HG02973 (cell line): ENCODE measurements around the gene ZBTB7B.

Experiments used
- ATAC-seq: cut with Tn5 transposase; IDR thresholded peaks from one replicate; pipeline ENCODE4 v1.9.1; 2021; ENCODE audit warnings: moderate library complexity; ENCODE audit not compliant: unreplicated experiment

ZBTB7B gene

DNA sequence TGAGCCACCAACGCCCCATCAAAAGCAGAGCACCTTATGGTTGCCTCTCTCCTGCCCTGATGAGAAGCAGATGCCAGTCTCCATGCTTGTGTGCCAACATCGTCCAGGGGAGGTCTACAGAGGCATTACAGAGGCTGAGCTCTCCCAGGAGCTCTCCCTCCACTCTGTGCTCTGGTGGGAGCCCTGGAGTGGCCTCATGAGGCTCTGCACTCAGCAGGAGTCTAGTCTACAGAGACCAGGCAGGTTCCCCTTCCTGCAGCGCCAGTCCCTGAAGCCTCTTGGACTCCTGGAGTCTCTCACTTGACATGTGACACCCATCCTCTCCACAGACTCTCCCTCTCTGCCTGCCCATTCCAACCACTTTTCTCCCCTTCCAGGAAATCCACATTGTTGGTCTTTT lies 34.4 kb downstream of the ZBTB7B start:
- no peak for ATAC-seq

DNA sequence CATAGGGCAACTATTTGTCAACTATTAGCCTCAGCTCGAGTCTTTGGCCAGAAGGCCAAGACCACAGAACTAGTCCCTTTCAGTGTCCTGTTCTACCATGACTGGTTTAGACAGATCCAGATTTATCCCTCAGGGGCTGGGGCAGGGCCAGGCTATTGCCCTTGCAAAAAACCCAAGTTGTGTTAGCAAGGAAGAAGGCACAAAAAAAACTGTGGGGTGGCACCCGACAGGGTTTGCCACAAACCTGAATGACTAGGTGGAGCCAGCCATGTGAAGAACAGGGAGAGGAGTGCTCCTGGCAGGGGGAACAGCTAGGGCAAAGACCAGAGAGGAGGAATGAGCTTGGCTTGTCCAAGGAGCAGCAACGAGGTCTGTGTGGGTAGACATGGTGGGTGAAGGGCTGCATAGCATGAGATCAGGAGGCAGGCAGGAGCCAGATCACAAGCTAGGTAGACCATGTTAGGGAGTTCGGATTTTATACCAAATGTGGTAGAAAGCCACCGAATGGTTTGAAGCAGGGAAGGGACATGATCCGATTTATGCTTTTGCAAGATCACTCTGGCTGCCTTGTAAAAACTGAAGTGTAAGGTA lies 35.3 kb downstream of the ZBTB7B start:
- no peak for ATAC-seq

DNA sequence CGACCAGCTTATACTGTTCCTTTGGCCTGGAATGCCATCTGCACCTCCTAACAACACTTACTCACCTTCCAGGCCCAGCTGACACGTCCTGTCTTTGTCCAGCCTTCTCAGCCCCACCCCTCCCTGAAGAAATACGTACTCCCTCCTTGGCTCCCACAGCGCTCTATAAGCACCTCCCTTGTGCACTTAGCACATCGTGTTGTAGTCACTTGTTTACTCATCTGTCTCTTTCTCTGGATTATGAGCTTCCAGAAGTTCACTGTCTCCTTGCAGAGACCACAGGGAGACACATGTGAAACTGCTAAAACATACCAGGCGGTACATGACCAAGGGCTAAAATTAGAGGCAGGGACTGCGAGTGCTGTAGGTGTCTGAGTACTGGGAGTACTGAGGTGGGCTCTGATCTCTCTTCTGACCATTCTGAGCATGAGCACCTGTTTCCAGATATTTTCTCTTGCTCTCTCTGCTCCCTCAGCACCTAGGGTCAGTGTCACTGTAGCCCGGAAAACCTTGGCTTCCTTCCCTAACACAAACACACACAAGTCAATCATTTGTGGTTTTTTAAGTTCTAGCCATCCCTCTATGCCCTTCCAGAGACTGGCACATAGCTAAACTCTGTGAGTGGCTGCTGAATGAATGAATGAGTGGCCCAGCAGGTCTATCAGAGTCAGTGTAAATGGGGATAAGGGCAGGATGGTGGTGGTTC lies 36.2 kb downstream of the ZBTB7B start:
- no peak for ATAC-seq

DNA sequence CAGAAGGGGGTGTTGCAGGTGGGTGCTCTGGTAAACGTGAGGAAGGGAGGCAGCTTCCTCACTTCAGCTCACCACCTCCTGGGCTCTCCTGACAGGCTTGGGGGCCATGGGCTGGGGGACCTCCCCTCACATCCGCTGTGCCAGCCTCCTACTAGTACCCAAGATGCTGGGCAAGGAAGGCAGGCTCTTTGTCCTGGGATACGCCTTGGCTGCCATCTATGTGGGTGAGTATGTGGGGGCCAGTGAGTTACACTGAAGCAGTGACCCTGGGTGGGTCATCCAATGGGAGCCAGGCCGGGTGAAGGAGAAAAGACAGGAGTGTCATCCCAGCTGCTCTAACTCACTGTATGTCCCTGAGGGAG lies 36.7 kb downstream of the ZBTB7B start:
- no peak for ATAC-seq

DNA sequence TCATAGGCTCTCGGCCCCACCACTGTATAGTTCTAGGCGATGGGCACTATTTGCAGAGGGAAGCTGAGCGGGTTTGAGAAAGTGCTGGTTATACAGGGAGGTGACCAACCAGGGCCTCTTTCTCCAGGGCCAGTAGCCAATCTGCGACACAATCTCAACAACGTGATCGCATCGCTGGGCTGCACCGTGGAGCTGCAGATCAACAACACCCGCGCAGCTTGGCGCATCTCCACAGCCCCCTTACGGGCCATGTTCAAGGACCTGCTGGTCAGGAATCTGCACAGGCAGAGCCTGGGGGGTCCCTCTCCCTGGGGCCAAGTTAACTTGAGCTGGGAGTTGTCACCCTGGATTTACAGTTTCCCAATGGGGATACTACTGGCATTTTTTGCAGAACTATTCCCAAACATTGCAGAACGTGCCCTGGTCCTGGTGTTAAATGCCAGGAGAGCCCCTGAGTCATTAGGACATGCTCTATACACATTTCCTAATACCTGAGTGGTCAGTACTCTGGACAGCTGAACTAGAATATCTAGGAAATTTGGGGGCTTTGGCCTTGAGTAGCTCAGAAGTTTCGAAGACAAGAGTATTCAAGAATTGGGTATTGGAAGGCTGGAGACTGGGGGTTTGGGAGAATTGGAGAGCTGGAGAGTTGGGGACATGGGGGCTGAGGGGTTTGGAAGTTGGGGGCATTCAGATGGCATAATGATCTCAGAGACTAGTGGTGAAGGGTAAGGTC lies 37.9 kb downstream of the ZBTB7B start:
- ATAC-seq = no peak

DNA sequence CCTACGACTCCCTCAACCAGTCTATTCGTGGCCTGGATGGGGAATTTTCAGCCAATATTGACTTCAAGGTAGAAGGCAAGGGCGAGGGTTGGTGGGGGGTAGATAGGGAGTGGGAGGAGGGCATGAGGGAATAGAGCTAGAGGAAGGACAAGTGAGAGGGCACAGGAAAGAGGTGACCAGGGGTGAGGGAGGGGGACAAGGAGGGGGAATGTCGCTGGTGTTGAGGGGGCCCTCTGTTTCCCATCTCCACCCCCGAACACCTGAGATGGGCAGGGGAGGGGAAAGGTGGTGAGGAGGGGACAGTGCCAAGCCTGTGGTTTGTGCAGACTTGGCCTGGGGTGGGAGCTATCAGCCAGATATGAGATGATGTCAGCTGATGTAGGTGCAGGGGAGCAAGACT lies 40.2 kb downstream of the ZBTB7B start:
- ATAC-seq = no peak

DNA sequence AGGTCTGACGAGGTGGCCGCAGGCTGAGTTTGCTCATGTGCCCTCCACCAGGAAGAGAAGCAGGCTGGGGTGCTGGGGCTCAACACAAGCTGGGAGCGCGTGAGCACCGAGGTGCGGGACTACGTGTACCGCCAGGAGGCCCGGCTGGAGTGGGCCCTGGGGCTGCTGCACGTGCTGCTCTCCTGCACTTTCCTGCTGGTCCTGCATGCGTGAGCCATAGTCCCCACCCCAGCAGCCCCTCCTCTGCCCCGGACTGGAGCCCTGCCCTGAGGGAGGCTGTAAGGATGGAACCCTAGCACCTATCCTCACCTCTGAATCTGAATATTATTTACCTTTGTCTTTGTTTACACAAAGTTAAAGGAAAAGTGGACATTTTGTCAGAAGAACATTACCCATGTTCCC lies 40.7 kb downstream of the ZBTB7B start:
- no peak for ATAC-seq

DNA sequence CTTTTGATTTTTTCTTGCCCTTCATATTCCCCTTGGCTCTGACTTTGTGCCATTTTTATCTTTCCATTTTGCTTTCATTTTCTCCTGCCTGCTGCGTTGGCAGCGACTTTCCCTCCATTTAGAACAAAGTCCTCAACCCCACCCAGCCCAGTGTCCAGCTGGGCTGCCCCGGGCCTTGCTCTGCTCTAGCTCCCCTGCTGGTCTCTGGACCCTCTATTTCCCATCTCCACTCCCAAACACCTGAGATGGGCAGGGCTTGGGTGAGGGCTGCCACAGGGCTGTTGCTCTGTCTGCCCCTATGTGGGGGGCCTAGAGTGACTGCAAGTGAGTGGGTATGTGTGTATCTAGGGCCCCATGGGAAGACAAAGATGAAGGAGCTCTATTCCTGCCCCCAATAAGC lies 41.2 kb downstream of the ZBTB7B start:
- ATAC-seq = no peak

DNA sequence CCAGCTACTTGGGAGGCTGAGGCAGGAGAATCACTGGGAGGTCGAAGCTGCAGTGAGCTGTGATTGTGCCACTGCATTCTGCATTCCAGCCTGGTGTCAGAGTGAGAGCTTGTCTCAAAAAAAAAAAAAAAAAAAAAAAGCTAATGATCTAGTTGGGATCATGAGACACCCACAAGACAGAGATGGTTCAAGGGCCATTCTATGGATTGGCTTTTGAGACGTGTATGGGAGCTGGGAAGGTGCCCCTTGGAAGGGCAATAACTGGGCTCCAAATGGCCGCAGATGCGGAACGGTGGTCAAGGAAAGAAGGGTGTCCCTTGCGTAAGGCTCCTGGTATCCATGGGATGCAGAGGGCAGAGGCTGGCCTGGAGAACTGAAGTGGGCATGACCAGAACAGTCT lies 41.8 kb downstream of the ZBTB7B start:
- no peak for ATAC-seq

DNA sequence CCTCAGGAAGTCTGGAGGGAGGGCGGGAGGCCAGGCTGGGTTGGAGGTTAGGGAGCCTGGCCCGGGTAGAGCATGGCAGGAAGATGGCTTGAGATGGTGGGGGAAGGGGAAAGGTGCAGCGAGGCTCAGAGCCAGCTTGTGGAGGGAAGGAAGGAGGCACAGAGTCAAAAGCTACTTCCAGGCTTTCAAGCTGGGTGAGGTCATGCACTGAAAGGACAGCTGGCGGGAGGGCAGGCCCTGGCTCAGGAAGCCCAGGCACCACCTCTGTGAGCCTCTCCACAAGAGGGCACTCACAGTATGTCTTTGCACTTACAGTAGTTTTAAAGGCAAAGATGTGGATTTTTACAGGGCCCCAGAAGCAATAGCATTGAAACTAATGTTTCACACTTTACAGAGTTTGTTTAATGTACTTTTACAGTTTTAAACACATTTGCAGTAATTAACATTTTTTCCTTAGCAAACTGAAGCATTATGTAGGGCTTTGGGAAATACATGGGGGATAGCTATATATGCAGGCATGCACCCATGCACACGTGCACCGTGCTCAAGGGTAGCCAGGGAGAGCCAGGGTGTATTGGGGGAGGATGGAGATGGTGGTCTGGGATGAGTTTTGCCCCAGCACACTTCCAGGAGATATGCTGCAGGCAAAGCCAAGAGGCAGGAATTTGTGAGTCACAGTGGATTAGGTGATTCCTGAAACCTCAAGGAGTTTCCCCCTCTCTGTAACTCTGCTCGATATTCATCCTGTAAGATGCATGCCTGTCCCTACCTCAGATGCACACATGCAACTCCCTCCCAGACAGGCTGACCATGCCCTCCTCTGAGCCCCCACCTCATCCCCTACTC lies 42.4 kb downstream of the ZBTB7B start:
- no peak for ATAC-seq

DNA sequence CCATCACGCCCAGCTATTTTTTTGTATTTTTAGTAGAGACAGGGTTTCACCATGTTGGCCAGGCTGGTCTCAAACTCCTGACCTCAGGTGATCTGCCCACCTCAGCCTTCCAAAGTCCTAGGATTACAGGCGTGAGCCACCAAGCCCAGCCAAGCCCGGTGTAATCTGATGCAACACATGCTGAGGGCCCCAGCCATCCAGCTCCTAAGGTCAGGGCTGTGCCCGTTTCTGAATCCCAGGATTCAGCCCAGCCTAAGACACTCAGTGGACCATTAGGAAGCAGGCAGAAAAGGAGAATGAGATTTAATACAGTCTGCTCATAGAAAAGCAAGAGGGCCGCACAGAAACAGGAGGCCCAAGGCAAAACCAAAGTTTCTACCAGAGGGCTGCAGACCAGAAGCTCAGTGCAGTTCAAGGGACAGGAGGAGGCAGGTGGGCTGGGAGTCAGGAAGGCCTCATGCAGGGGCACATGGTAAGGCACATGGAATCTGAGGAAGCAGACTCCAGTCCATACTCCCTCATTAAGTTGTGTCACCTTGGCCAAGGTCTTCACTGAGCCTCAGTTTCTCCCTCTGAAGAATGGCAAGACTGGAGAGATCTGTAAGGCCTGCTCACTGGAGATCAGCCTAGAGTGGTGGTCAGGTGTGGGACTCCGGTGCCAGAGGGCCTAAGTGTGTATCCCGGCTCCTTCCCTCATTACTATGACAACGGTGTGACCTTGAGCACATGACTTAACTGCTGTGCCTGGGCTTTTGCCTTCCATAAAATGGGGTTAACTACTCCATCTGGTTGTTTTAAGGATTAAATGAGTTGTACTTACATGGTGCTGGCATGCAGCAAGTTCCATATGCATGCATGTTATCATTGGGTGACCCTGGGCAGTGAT lies 46.1 kb downstream of the ZBTB7B start:
- no peak for ATAC-seq

DNA sequence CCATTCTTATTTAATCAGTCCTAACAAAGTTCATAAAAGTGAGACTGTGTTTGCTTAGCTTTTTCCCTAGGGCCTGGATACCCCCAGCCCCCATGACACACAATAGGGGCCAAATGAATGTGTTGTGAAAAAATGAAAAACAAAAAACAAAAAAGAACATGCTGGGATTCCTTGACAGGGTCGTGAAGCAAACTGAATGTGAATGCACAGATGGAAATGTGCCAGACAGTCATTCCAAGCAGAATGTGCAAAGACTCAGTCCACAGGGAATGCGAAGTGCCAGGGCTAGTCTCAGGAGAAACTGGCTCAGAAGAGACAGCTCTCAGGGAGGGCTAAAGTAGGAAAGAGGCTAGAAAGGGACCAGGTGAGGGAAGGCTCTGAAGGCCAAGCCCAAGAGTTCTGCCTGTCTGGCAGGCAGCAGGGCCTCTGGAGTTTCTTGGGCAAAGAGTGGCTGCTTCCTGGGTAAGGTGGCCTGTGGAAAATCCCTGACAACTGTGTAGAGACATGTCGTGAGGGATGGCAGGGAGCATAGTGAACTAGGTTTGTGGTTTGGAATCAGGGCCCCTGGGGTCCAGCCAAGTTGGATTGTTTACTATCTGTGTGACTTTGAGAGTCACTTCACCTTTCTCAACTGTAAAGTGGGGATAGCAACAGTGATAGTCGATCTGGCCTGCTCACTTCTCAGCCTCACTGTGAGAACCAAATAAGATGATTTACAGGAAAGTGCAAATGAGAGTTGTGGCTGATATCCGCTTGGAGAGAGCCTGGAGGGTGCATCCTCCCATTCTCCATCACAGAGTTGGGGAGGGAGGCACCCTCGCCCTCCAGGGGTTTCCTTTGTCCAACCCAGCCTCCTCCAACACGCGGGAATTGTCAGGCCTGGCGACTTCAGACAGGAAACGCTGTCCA lies 47.3 kb downstream of the ZBTB7B start:
- no peak for ATAC-seq

DNA sequence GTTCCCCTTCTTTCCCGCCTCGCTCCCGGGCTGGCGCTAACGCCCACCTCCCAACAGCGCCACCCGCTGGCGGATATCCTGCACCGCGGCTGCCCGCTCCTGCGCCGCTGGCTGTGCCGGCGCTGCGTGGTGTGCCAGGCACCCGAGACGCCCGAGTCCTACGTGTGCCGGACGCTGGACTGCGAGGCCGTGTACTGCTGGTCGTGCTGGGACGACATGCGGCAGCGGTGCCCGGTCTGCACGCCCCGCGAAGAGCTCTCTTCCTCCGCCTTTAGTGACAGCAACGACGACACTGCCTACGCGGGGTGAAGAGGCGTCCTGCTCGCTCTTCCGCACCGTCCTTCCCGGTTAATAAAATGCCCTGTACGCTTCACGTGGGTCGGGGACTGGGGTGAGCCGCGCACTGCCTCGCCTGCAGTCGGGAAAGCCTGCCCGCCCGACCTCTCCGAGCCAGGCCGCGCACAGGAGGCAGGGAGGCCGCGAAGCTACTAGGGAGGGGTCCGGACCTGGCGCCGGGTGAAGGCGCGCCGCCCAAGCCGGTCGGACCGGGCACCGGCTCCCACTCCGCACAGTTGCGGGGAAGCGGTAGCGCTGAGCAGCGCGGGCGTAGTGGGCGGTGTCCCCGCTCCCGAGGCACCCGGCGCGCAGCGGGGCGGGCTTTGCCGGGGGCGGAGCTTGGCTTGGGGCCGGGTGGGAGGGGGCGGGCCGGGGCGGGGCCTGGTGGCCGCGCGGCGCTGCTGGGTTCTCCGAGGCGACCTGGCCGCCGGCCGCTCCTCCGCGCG lies 48.1 kb downstream of the ZBTB7B start, which contains the start of gene ADAM15:
Gene ADAM15, plus strand, starts transcription at position 757 of the 782 bp plus-strand sequence. CDS start 71 bp downstream, outside the sequence.
- peak; percentile 55 for ATAC-seq

DNA sequence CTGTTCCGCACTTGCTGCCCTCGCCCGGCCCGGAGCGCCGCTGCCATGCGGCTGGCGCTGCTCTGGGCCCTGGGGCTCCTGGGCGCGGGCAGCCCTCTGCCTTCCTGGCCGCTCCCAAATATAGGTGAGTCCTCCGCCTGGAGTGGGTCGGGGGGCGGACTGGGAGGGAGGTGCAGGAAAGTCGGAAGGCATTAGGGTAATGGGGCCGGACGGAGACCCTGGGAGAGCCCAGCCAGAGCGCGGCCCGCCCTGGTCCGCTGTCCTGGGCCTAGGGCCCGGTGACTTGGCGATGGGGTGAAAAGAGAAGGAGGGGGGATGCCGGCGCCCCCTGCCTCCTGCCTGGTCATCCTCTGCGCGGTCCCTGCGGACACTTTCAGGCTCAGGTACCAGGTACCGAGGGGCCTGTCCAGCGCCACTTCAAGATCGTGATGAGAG lies 48.8 kb downstream of the ZBTB7B start:
- ATAC-seq = peak; percentile 13

DNA sequence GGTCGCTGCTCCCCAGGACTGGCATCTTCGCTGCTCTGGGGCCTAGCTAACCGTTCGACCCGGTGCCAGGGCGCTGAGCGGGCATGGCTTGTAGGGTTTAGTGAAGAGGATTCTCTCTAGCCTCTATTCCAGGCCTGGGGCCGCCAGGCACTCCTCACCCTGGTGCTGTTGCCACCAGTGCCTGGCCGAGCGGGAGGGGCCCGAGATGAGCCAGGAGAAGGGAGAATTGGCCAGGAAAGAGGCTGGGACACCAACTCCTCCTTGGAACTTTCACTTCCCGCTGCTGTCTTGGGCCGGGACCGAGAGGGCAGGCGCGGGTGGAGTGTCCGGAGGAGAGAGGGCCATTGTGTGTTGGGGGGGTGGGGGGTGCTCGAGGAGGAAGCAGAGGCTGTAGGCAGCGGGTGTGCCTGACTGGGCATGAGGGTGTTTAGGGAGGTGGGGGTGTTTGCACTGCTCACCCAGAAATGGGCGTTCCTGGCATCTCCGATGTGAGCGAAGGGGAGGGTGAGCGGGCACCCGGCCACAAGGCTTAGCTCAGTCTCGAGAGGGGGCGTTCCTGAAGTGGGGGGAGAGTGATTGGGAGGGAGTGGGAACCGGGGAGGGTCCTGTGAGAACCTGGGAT lies 49.3 kb downstream of the ZBTB7B start:
- ATAC-seq = no peak

DNA sequence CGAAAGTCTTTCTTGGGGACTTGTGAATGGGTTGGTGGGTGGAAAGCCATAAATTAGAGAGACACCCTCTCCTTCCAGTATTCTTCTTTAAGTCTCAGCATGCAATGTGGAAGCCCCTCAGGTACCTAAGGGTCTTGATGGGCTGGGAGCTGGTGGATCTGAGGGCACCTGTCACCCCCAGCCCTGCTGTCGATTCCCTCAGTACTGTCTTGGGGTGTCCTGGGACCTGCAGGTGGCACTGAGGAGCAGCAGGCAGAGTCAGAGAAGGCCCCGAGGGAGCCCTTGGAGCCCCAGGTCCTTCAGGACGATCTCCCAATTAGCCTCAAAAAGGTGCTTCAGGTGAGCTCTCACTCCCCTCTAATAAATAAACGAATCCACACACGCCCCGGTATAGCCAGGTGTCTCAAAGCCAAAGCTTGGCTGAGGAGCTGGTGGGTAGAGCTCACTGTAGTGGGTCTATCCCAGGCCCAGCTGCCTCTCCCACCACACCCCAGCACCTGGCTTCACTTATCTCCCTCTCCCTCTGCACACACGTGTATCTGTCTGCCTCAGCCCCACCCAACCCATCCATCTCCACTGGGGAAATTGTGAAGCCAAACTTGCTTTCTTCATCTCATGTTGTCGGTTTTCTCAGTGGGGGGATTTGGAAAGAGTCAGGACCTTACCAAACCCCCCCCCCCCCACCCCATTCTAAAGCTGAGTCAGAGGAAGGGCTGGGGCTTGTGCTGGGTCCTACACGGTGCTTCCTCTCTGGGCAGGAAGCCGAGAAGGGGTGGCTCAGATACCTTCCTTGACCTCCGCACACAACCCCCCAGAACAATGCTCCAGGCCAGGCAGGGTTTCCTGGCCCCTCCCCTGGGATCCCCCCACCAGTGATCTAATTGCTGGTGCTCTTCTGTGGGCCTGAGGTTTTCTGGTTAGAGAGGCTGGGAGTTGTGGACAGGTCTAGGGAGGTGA lies 50.1 kb downstream of the ZBTB7B start:
- ATAC-seq = no peak
